ENCODE results near the gene A2M. TPM values are rescaled to one million over a fixed set of nuclear protein-coding genes. Genes with fewer than 3 reads are reported as not detected.
A peak's percentile ranks its signal among the peaks of the same experiment; 100 is the strongest.

The A2M gene
- total RNA-seq, 4 donors from 2014 or later, result 14.7 to 467 (median 92.4) TPM

- DNase-seq, result no peak
- H3K9me3 ChIP-seq, result no peaks in the 10 kb centered on the region
- TF ChIP-seq POLR2A (IDR thresholded peaks at IDR 0.05), result no peak
- no peak for TF ChIP-seq CTCF (IDR thresholded peaks at IDR 0.05)
- 34 to 36% methylated on average over 3 of the region's 3 CpGs for WGBS, 2 donors
- H3K27ac ChIP-seq, result peak overlapping the region in 2 of 4 donors; percentile 97 to 99
- peaks cover 0 to 52% (median 0%) of the 10 kb centered on the region in 3 donors for H3K36me3 ChIP-seq
- no peak overlapping the region for H3K4me3 ChIP-seq
- H3K27me3 ChIP-seq, result peaks cover 0 to 4% (median 0%) of the 10 kb centered on the region in 4 donors
- H3K4me1 ChIP-seq, result peaks cover 9 to 33% (median 23%) of the 10 kb centered on the region in 3 donors
- intact Hi-C loops (cut with DNase I), result no loop called here
These were observed 48.8 kb downstream of the A2M start for GRCh38 chr12:9066755-9067423.

GRCh38 chr12:9066183-9066623, 49.5 kb downstream of the A2M start:
- Histone ChIP-seq H3K27me3 (peaks cover 0 to 4% (median 0%) of the 10 kb centered on the region in 4 donors), H3K4me3 (no peak overlapping the region), H3K9me3 (no peaks in the 10 kb centered on the region), H3K4me1 (peaks cover 9 to 33% (median 23%) of the 10 kb centered on the region in 3 donors), H3K36me3 (peaks cover 0 to 45% (median 0%) of the 10 kb centered on the region in 3 donors), H3K27ac (peak overlapping the region in 2 of 4 donors; percentile 97 to 99)
- no peak for TF ChIP-seq CTCF (IDR thresholded peaks at IDR 0.05)
- TF ChIP-seq POLR2A (IDR thresholded peaks at IDR 0.05), result no peak
- intact Hi-C loops (cut with DNase I), result no loop called here
- DNase-seq, result no peak
- 90% methylated on average over 2 of the region's 9 CpGs; no CpG with 5 or more reads in 1 of the 2 donors for WGBS, 2 donors

- TF ChIP-seq POLR2A (IDR thresholded peaks at IDR 0.05), result no peak
- TF ChIP-seq CTCF (IDR thresholded peaks at IDR 0.05), result no peak
- H3K36me3 ChIP-seq, result peaks cover 0 to 38% (median 0%) of the 10 kb centered on the region in 3 donors
- peaks cover 0 to 4% (median 0%) of the 10 kb centered on the region in 4 donors for H3K27me3 ChIP-seq
- H3K4me3 ChIP-seq, result peak overlapping the region; percentile 71 to 95 (median 80)
- DNase-seq, result no peak
- 100% methylated on average over 1 of the region's 1 CpG; no CpG with 5 or more reads in 1 of the 2 donors for WGBS, 2 donors
- H3K4me1 ChIP-seq, result peaks cover 9 to 33% (median 23%) of the 10 kb centered on the region in 3 donors
- peak overlapping the region; percentile 95 to 99 (median 98) for H3K27ac ChIP-seq
- intact Hi-C loops (cut with DNase I), result no loop called here
- H3K9me3 ChIP-seq, result no peaks in the 10 kb centered on the region
These were observed 50.2 kb downstream of the A2M start for GRCh38 chr12:9065607-9065856.

- TF ChIP-seq POLR2A (IDR thresholded peaks at IDR 0.05) (peak in 3 of 4 donors; percentile 32 to 90 (median 82)), CTCF (IDR thresholded peaks at IDR 0.05) (peak in 1 of 6 experiments; percentile 12)
- intact Hi-C loops (cut with DNase I), result no loop called here
- 90% methylated on average over 2 of the region's 45 CpGs; no CpG with 5 or more reads in 1 of the 2 donors for WGBS, 2 donors
- Histone ChIP-seq H3K9me3 (no peaks in the 10 kb centered on the region), H3K36me3 (peaks cover 0 to 33% (median 0%) of the 10 kb centered on the region in 3 donors), H3K27ac (peak overlapping the region; percentile 95 to 99 (median 98)), H3K4me1 (peaks cover 9 to 33% (median 23%) of the 10 kb centered on the region in 3 donors), H3K27me3 (peaks cover 0 to 4% (median 0%) of the 10 kb centered on the region in 4 donors), H3K4me3 (peak overlapping the region; percentile 71 to 95 (median 80))
- no peak for DNase-seq
These were observed 50.7 kb downstream of the A2M start for GRCh38 chr12:9064815-9065606.
